ENCODE results near the gene PLEKHA4. TPM values are rescaled to one million over a fixed set of nuclear protein-coding genes. Genes with fewer than 3 reads are reported as not detected.

Gene PLEKHA4
- total and polyA plus RNA-seq, 2 of the 13 experiments (the other 11 are each of a cell fraction or from before 2014, with no cell fraction given) = 4.8 to 6.0 TPM

DNA sequence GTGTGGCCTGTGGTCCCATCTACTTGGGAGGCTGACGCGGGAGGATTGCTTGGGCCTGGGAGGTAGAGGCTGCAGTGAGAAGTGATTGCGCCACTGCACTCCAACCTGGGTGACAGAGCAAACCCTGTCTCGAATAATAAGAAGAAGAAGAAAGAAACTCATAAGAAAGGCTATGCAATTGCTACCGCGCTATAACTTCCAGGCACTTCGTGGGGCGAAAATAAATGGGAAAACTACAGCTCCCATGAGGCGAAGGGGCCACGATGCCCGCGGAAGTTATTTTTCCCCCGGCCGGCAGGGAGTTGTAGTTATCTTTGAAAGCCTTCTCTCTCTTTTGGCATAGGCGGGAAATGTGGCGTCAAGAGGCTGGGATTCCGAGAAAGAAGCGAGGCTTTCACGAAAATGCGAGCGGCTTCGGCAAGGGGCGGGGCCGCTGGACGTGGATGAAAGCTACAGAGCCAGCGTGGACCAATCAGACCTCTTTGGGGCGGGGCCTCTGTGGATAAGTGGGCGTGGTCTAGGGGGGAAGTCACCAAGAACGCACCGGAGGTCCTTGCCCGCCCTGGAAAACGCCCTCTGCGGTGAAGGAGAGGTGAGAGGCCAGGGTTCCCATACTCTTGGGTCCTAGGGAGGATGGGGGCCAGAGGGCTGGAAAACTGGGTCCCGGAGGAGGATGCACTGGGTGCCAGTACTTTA is 31.5 kb upstream of the PLEKHA4 start, which contains the start of gene NUCB1 (continued):
- TF ChIP-seq, protein P1, sequence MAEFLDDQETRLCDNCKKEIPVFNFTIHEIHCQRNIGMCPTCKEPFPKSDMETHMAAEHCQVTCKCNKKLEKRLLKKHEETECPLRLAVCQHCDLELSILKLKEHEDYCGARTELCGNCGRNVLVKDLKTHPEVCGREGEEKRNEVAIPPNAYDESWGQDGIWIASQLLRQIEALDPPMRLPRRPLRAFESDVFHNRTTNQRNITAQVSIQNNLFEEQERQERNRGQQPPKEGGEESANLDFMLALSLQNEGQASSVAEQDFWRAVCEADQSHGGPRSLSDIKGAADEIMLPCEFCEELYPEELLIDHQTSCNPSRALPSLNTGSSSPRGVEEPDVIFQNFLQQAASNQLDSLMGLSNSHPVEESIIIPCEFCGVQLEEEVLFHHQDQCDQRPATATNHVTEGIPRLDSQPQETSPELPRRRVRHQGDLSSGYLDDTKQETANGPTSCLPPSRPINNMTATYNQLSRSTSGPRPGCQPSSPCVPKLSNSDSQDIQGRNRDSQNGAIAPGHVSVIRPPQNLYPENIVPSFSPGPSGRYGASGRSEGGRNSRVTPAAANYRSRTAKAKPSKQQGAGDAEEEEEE (CRISPR knock-in tag; IDR thresholded peaks at IDR 0.05; ENCODE audit: borderline replicate concordance) = no peak
- TF ChIP-seq HDAC2 (CRISPR knock-in tag; IDR thresholded peaks at IDR 0.05) (peak; percentile 46; the same call in 1 of the 2 replicates), PAX8 (CRISPR knock-in tag; IDR thresholded peaks at IDR 0.05; ENCODE audit: borderline replicate concordance) (no peak), ZSCAN25 (CRISPR knock-in tag; IDR thresholded peaks at IDR 0.05) (no peak), SOX13 (IDR thresholded peaks at IDR 0.05) (no peak), SOX13 (CRISPR knock-in tag; conservative IDR thresholded peaks at IDR 0.05 in 1 of 2, IDR thresholded peaks at IDR 0.05 in 1 of 2) (peak in 1 of 2 experiments; percentile 17; a peak in 1 of 4 replicates), RELA (CRISPR knock-in tag; IDR thresholded peaks at IDR 0.05) (no peak), SMYD3 (CRISPR knock-in tag; IDR thresholded peaks at IDR 0.05) (no peak; the same call in 1 of the 2 replicates), RARA (CRISPR knock-in tag; IDR thresholded peaks at IDR 0.05) (peak; percentile 54), CREM (IDR thresholded peaks at IDR 0.05) (peak; percentile 94), CREM (CRISPR knock-in tag; IDR thresholded peaks at IDR 0.05) (no peak), PITX1 (CRISPR knock-in tag; IDR thresholded peaks at IDR 0.05) (peak; percentile 41; the same call in 1 of the 2 replicates)
- TF ChIP-seq, protein P2, sequence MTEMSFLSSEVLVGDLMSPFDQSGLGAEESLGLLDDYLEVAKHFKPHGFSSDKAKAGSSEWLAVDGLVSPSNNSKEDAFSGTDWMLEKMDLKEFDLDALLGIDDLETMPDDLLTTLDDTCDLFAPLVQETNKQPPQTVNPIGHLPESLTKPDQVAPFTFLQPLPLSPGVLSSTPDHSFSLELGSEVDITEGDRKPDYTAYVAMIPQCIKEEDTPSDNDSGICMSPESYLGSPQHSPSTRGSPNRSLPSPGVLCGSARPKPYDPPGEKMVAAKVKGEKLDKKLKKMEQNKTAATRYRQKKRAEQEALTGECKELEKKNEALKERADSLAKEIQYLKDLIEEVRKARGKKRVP (CRISPR knock-in tag; IDR thresholded peaks at IDR 0.05) = peak in 1 of 2 experiments; percentile 43; a peak in 1 of 4 replicates
- TF ChIP-seq, protein P3, sequence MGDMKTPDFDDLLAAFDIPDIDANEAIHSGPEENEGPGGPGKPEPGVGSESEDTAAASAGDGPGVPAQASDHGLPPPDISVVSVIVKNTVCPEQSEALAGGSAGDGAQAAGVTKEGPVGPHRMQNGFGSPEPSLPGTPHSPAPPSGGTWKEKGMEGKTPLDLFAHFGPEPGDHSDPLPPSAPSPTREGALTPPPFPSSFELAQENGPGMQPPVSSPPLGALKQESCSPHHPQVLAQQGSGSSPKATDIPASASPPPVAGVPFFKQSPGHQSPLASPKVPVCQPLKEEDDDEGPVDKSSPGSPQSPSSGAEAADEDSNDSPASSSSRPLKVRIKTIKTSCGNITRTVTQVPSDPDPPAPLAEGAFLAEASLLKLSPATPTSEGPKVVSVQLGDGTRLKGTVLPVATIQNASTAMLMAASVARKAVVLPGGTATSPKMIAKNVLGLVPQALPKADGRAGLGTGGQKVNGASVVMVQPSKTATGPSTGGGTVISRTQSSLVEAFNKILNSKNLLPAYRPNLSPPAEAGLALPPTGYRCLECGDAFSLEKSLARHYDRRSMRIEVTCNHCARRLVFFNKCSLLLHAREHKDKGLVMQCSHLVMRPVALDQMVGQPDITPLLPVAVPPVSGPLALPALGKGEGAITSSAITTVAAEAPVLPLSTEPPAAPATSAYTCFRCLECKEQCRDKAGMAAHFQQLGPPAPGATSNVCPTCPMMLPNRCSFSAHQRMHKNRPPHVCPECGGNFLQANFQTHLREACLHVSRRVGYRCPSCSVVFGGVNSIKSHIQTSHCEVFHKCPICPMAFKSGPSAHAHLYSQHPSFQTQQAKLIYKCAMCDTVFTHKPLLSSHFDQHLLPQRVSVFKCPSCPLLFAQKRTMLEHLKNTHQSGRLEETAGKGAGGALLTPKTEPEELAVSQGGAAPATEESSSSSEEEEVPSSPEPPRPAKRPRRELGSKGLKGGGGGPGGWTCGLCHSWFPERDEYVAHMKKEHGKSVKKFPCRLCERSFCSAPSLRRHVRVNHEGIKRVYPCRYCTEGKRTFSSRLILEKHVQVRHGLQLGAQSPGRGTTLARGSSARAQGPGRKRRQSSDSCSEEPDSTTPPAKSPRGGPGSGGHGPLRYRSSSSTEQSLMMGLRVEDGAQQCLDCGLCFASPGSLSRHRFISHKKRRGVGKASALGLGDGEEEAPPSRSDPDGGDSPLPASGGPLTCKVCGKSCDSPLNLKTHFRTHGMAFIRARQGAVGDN (CRISPR knock-in tag; IDR thresholded peaks at IDR 0.05) = peak; percentile 82
- TF ChIP-seq, protein P4, sequence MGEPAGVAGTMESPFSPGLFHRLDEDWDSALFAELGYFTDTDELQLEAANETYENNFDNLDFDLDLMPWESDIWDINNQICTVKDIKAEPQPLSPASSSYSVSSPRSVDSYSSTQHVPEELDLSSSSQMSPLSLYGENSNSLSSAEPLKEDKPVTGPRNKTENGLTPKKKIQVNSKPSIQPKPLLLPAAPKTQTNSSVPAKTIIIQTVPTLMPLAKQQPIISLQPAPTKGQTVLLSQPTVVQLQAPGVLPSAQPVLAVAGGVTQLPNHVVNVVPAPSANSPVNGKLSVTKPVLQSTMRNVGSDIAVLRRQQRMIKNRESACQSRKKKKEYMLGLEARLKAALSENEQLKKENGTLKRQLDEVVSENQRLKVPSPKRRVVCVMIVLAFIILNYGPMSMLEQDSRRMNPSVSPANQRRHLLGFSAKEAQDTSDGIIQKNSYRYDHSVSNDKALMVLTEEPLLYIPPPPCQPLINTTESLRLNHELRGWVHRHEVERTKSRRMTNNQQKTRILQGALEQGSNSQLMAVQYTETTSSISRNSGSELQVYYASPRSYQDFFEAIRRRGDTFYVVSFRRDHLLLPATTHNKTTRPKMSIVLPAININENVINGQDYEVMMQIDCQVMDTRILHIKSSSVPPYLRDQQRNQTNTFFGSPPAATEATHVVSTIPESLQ (CRISPR knock-in tag; conservative IDR thresholded peaks at IDR 0.05) = no peak
- TF ChIP-seq, protein P5, sequence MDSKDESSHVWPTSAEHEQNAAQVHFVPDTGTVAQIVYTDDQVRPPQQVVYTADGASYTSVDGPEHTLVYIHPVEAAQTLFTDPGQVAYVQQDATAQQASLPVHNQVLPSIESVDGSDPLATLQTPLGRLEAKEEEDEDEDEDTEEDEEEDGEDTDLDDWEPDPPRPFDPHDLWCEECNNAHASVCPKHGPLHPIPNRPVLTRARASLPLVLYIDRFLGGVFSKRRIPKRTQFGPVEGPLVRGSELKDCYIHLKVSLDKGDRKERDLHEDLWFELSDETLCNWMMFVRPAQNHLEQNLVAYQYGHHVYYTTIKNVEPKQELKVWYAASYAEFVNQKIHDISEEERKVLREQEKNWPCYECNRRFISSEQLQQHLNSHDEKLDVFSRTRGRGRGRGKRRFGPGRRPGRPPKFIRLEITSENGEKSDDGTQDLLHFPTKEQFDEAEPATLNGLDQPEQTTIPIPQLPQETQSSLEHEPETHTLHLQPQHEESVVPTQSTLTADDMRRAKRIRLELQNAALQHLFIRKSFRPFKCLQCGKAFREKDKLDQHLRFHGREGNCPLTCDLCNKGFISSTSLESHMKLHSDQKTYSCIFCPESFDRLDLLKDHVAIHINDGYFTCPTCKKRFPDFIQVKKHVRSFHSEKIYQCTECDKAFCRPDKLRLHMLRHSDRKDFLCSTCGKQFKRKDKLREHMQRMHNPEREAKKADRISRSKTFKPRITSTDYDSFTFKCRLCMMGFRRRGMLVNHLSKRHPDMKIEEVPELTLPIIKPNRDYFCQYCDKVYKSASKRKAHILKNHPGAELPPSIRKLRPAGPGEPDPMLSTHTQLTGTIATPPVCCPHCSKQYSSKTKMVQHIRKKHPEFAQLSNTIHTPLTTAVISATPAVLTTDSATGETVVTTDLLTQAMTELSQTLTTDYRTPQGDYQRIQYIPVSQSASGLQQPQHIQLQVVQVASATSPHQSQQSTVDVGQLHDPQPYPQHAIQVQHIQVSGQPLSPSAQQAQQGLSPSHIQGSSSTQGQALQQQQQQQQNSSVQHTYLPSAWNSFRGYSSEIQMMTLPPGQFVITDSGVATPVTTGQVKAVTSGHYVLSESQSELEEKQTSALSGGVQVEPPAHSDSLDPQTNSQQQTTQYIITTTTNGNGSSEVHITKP (CRISPR knock-in tag; IDR thresholded peaks at IDR 0.05; ENCODE audit: low read depth) = peak; percentile 51; the same call in 1 of the 2 replicates
